C1 segment of cervical spinal cord (tissue), 14 donors: ENCODE measurements around the gene SRSF10.
"Not testable (repeated sequence)": the region's sequence is repeated elsewhere in the genome, so short reads cannot be mapped to it uniquely, and the experiment has no call there.

Experiments used
- DNase-seq, 14 donors: peaks; one replicate each; lab custom pipeline; 2025; lab: John Stamatoyannopoulos, UW

Gene SRSF10

GRCh38 chr1:23958810-23959460, 21.2 kb downstream of the SRSF10 start:
- peak in 10 of 14 donors; percentile 45 to 85 (median 80) for DNase-seq

- not testable (repeated sequence) for DNase-seq
These were observed 21.9 kb downstream of the SRSF10 start for GRCh38 chr1:23958040-23958809.

- DNase-seq: peak in 1 of 14 donors; percentile 81
These were observed 23.0 kb downstream of the SRSF10 start for GRCh38 chr1:23957096-23957495.

GRCh38 chr1:23953020-23953419, 27.1 kb downstream of the SRSF10 start:
- DNase-seq: no peak

- DNase-seq: no peak
These were observed 32.8 kb downstream of the SRSF10 start for GRCh38 chr1:23947366-23947765.

- no peak for DNase-seq
These were observed 43.5 kb downstream of the SRSF10 start for GRCh38 chr1:23936481-23937176.

GRCh38 chr1:23931491-23931880, 48.6 kb downstream of the SRSF10 start:
- DNase-seq: no peak

GRCh38 chr1:23930861-23931490, 49.2 kb downstream of the SRSF10 start:
- DNase-seq: no peak

- no peak for DNase-seq
These were observed 49.9 kb downstream of the SRSF10 start for GRCh38 chr1:23930270-23930669.

GRCh38 chr1:23928789-23929188, 51.3 kb downstream of the SRSF10 start:
- DNase-seq: no peak

- no peak for DNase-seq
These were observed 53.0 kb downstream of the SRSF10 start for GRCh38 chr1:23927097-23927496.

- no peak for DNase-seq
These were observed 54.8 kb downstream of the SRSF10 start for GRCh38 chr1:23925279-23925678.

- no peak for DNase-seq
These were observed 55.5 kb downstream of the SRSF10 start for GRCh38 chr1:23924601-23925000.

GRCh38 chr1:23923592-23924499, 56.3 kb downstream of the SRSF10 start:
- no peak for DNase-seq

GRCh38 chr1:23922321-23922943, 57.7 kb downstream of the SRSF10 start:
- no peak for DNase-seq

- peak in 6 of 14 donors; percentile 7 to 35 (median 12) for DNase-seq
These were observed 63.7 kb downstream of the SRSF10 start for GRCh38 chr1:23916209-23917131.

GRCh38 chr1:23915466-23915865, 64.7 kb downstream of the SRSF10 start:
- DNase-seq: no peak

- no peak for DNase-seq
These were observed 65.2 kb downstream of the SRSF10 start for GRCh38 chr1:23914921-23915320.
